ENCODE results near the gene SETDB2.

SETDB2 gene

GRCh38 chr13:49436890-49437289, 7.2 kb upstream of the SETDB2 start:
- H3K36me3 ChIP-seq (ENCODE audit: insufficient read depth, low read length) = no peaks in the 10 kb centered on the region
- no peaks in the 10 kb centered on the region for H3K27me3 ChIP-seq (ENCODE audit: control insufficient read depth, insufficient read depth, low read length)
- peak overlapping the region; percentile 53 for H3K9ac ChIP-seq (ENCODE audit: low read depth, low read length)
- no peak overlapping the region for H3K4me3 ChIP-seq (ENCODE audit: low read length)
- H3K4me1 ChIP-seq (ENCODE audit: control insufficient read depth, insufficient read depth, low read length) = peaks cover 8% of the 10 kb centered on the region
- no peak overlapping the region for H3K4me2 ChIP-seq (ENCODE audit: low read length)
- H3K9me3 ChIP-seq (replicated peaks; ENCODE audit: low read length) = no peaks in the 10 kb centered on the region

- Histone ChIP-seq H3K9me3 (replicated peaks; ENCODE audit: low read length) (no peaks in the 10 kb centered on the region), H3K9ac (ENCODE audit: low read depth, low read length) (no peak overlapping the region), H3K4me1 (ENCODE audit: control insufficient read depth, insufficient read depth, low read length) (peaks cover 8% of the 10 kb centered on the region), H3K4me3 (ENCODE audit: low read length) (no peak overlapping the region), H3K36me3 (ENCODE audit: insufficient read depth, low read length) (no peaks in the 10 kb centered on the region), H3K4me2 (ENCODE audit: low read length) (no peak overlapping the region), H3K27me3 (ENCODE audit: control insufficient read depth, insufficient read depth, low read length) (no peaks in the 10 kb centered on the region)
These were observed 6.4 kb upstream of the SETDB2 start for GRCh38 chr13:49437705-49438104.

GRCh38 chr13:49439609-49440008, 4.5 kb upstream of the SETDB2 start:
- H3K4me2 ChIP-seq (ENCODE audit: low read length) = no peak overlapping the region
- no peaks in the 10 kb centered on the region for H3K9me3 ChIP-seq (replicated peaks; ENCODE audit: low read length)
- no peaks in the 10 kb centered on the region for H3K36me3 ChIP-seq (ENCODE audit: insufficient read depth, low read length)
- H3K4me1 ChIP-seq (ENCODE audit: control insufficient read depth, insufficient read depth, low read length) = peaks cover 12% of the 10 kb centered on the region
- no peak overlapping the region for H3K4me3 ChIP-seq (ENCODE audit: low read length)
- no peaks in the 10 kb centered on the region for H3K27me3 ChIP-seq (ENCODE audit: control insufficient read depth, insufficient read depth, low read length)
- no peak overlapping the region for H3K9ac ChIP-seq (ENCODE audit: low read depth, low read length)

GRCh38 chr13:49441312-49441711, 2.8 kb upstream of the SETDB2 start:
- Histone ChIP-seq H3K9ac (ENCODE audit: low read depth, low read length) (no peak overlapping the region), H3K4me1 (ENCODE audit: control insufficient read depth, insufficient read depth, low read length) (peaks cover 11% of the 10 kb centered on the region), H3K9me3 (replicated peaks; ENCODE audit: low read length) (no peaks in the 10 kb centered on the region), H3K27me3 (ENCODE audit: control insufficient read depth, insufficient read depth, low read length) (no peaks in the 10 kb centered on the region), H3K4me3 (ENCODE audit: low read length) (no peak overlapping the region), H3K4me2 (ENCODE audit: low read length) (no peak overlapping the region), H3K36me3 (ENCODE audit: insufficient read depth, low read length) (no peaks in the 10 kb centered on the region)

GRCh38 chr13:49441846-49442245, 2.2 kb upstream of the SETDB2 start:
- Histone ChIP-seq H3K9me3 (replicated peaks; ENCODE audit: low read length) (no peaks in the 10 kb centered on the region), H3K4me1 (ENCODE audit: control insufficient read depth, insufficient read depth, low read length) (peaks cover 10% of the 10 kb centered on the region), H3K27me3 (ENCODE audit: control insufficient read depth, insufficient read depth, low read length) (no peaks in the 10 kb centered on the region), H3K36me3 (ENCODE audit: insufficient read depth, low read length) (no peaks in the 10 kb centered on the region), H3K9ac (ENCODE audit: low read depth, low read length) (no peak overlapping the region), H3K4me3 (ENCODE audit: low read length) (no peak overlapping the region), H3K4me2 (ENCODE audit: low read length) (no peak overlapping the region)

- Histone ChIP-seq H3K4me3 (ENCODE audit: low read length) (peak overlapping the region; percentile 87), H3K4me2 (ENCODE audit: low read length) (peak overlapping the region; percentile 82), H3K27me3 (ENCODE audit: control insufficient read depth, insufficient read depth, low read length) (no peaks in the 10 kb centered on the region), H3K9ac (ENCODE audit: low read depth, low read length) (peak overlapping the region; percentile 88), H3K4me1 (ENCODE audit: control insufficient read depth, insufficient read depth, low read length) (peaks cover 10% of the 10 kb centered on the region), H3K36me3 (ENCODE audit: insufficient read depth, low read length) (no peaks in the 10 kb centered on the region), H3K9me3 (replicated peaks; ENCODE audit: low read length) (no peaks in the 10 kb centered on the region)
These were observed 744 bp upstream of the SETDB2 start for GRCh38 chr13:49443357-49443703.

- H3K36me3 ChIP-seq (ENCODE audit: insufficient read depth, low read length) = no peaks in the 10 kb centered on the region
- H3K9ac ChIP-seq (ENCODE audit: low read depth, low read length) = peak overlapping the region; percentile 76
- H3K4me1 ChIP-seq (ENCODE audit: control insufficient read depth, insufficient read depth, low read length) = peaks cover 10% of the 10 kb centered on the region
- peak overlapping the region; percentile 91 for H3K4me2 ChIP-seq (ENCODE audit: low read length)
- no peaks in the 10 kb centered on the region for H3K27me3 ChIP-seq (ENCODE audit: control insufficient read depth, insufficient read depth, low read length)
- H3K4me3 ChIP-seq (ENCODE audit: low read length) = peak overlapping the region; percentile 87
- no peaks in the 10 kb centered on the region for H3K9me3 ChIP-seq (replicated peaks; ENCODE audit: low read length)
These were observed 686 bp downstream of the SETDB2 start for GRCh38 chr13:49444524-49445395.

GRCh38 chr13:49446473-49446872, 2.4 kb downstream of the SETDB2 start:
- Histone ChIP-seq H3K9ac (ENCODE audit: low read depth, low read length) (no peak overlapping the region), H3K9me3 (replicated peaks; ENCODE audit: low read length) (no peaks in the 10 kb centered on the region), H3K4me3 (ENCODE audit: low read length) (no peak overlapping the region), H3K27me3 (ENCODE audit: control insufficient read depth, insufficient read depth, low read length) (no peaks in the 10 kb centered on the region), H3K4me1 (ENCODE audit: control insufficient read depth, insufficient read depth, low read length) (peaks cover 10% of the 10 kb centered on the region), H3K36me3 (ENCODE audit: insufficient read depth, low read length) (no peaks in the 10 kb centered on the region), H3K4me2 (ENCODE audit: low read length) (no peak overlapping the region)

- Histone ChIP-seq H3K9ac (ENCODE audit: low read depth, low read length) (no peak overlapping the region), H3K27me3 (ENCODE audit: control insufficient read depth, insufficient read depth, low read length) (no peaks in the 10 kb centered on the region), H3K36me3 (ENCODE audit: insufficient read depth, low read length) (no peaks in the 10 kb centered on the region), H3K4me3 (ENCODE audit: low read length) (no peak overlapping the region), H3K4me1 (ENCODE audit: control insufficient read depth, insufficient read depth, low read length) (peaks cover 5% of the 10 kb centered on the region), H3K9me3 (replicated peaks; ENCODE audit: low read length) (no peaks in the 10 kb centered on the region), H3K4me2 (ENCODE audit: low read length) (no peak overlapping the region)
These were observed 4.7 kb downstream of the SETDB2 start for GRCh38 chr13:49448753-49449152.

- Histone ChIP-seq H3K9me3 (replicated peaks; ENCODE audit: low read length) (no peaks in the 10 kb centered on the region), H3K9ac (ENCODE audit: low read depth, low read length) (no peak overlapping the region), H3K4me2 (ENCODE audit: low read length) (no peak overlapping the region), H3K27me3 (ENCODE audit: control insufficient read depth, insufficient read depth, low read length) (no peaks in the 10 kb centered on the region), H3K36me3 (ENCODE audit: insufficient read depth, low read length) (no peaks in the 10 kb centered on the region), H3K4me1 (ENCODE audit: control insufficient read depth, insufficient read depth, low read length) (peaks cover 2% of the 10 kb centered on the region), H3K4me3 (ENCODE audit: low read length) (no peak overlapping the region)
These were observed 6.2 kb downstream of the SETDB2 start for GRCh38 chr13:49450105-49450819.

- Histone ChIP-seq H3K36me3 (ENCODE audit: insufficient read depth, low read length) (no peaks in the 10 kb centered on the region), H3K9me3 (replicated peaks; ENCODE audit: low read length) (no peaks in the 10 kb centered on the region), H3K4me1 (ENCODE audit: control insufficient read depth, insufficient read depth, low read length) (peaks cover 17% of the 10 kb centered on the region)
These were observed 8.8 kb downstream of the SETDB2 start for GRCh38 chr13:49452725-49453457.

More at GRCh38 chr13:49452725-49453457, 8.8 kb downstream of the SETDB2 start:
- Histone ChIP-seq H3K4me2 (ENCODE audit: low read length) (no peak overlapping the region), H3K4me3 (ENCODE audit: low read length) (no peak overlapping the region), H3K9ac (ENCODE audit: low read depth, low read length) (no peak overlapping the region), H3K27me3 (ENCODE audit: control insufficient read depth, insufficient read depth, low read length) (no peaks in the 10 kb centered on the region)

Measured in skeletal muscle satellite cell (primary cell).